ENCODE measurements around the gene FDXR. TPM values are rescaled to one million over a fixed set of nuclear protein-coding genes. Genes with fewer than 3 reads are reported as not detected.
A peak's percentile ranks its signal among the peaks of the same experiment; 100 is the strongest.

The FDXR gene
- total RNA-seq, 1 donor from 2014 or later = 11.2 TPM

- no peak overlapping the region for H3K27ac ChIP-seq
- DNase-seq (no peak), ATAC-seq (no peak)
- peaks cover 20% of the 10 kb centered on the region for H3K4me1 ChIP-seq
- H3K9me3 ChIP-seq = no peaks in the 10 kb centered on the region
- TF ChIP-seq CTCF (IDR thresholded peaks at IDR 0.05) = no peak
- no peak overlapping the region for H3K4me3 ChIP-seq
- intact Hi-C loops (cut with DNase I) = no loop called here
- H3K36me3 ChIP-seq = no peaks in the 10 kb centered on the region
- H3K27me3 ChIP-seq = peaks cover 68% of the 10 kb centered on the region
Observed at GRCh38 chr17:74920306-74920620, 47.5 kb upstream of the FDXR start.

GRCh38 chr17:74919440-74920305, 46.9 kb upstream of the FDXR start:
- TF ChIP-seq CTCF (IDR thresholded peaks at IDR 0.05) = no peak
- DNase-seq = no peak
- H3K27ac ChIP-seq = no peak overlapping the region
- intact Hi-C loops (cut with DNase I) = no loop called here
- no peak overlapping the region for H3K4me3 ChIP-seq
- ATAC-seq = no peak
- no peaks in the 10 kb centered on the region for H3K9me3 ChIP-seq
- peaks cover 19% of the 10 kb centered on the region for H3K4me1 ChIP-seq
- peaks cover 62% of the 10 kb centered on the region for H3K27me3 ChIP-seq
- no peaks in the 10 kb centered on the region for H3K36me3 ChIP-seq

- Histone ChIP-seq H3K4me1 (peaks cover 11% of the 10 kb centered on the region), H3K9me3 (no peaks in the 10 kb centered on the region), H3K27ac (no peak overlapping the region), H3K36me3 (no peaks in the 10 kb centered on the region), H3K27me3 (peaks cover 54% of the 10 kb centered on the region), H3K4me3 (no peak overlapping the region)
- no peak for TF ChIP-seq CTCF (IDR thresholded peaks at IDR 0.05)
- ATAC-seq (no peak), DNase-seq (no peak)
- intact Hi-C loops (cut with DNase I) = no loop called here
Observed at GRCh38 chr17:74918906-74919305, 46.1 kb upstream of the FDXR start.

GRCh38 chr17:74917430-74917829, 44.6 kb upstream of the FDXR start:
- intact Hi-C loops (cut with DNase I) = no loop called here
- Histone ChIP-seq H3K4me3 (no peak overlapping the region), H3K27ac (no peak overlapping the region), H3K9me3 (no peaks in the 10 kb centered on the region), H3K36me3 (no peaks in the 10 kb centered on the region), H3K27me3 (peaks cover 39% of the 10 kb centered on the region), H3K4me1 (no peaks in the 10 kb centered on the region)
- DNase-seq (no peak), ATAC-seq (peak; percentile 48)
- TF ChIP-seq CTCF (IDR thresholded peaks at IDR 0.05) = no peak

- peaks cover 33% of the 10 kb centered on the region for H3K27me3 ChIP-seq
Observed at GRCh38 chr17:74916851-74917199, 44.0 kb upstream of the FDXR start.

More at GRCh38 chr17:74916851-74917199, 44.0 kb upstream of the FDXR start:
- no peak for TF ChIP-seq CTCF (IDR thresholded peaks at IDR 0.05)
- intact Hi-C loops (cut with DNase I) = no loop called here
- H3K27ac ChIP-seq = no peak overlapping the region
- H3K9me3 ChIP-seq = no peaks in the 10 kb centered on the region
- H3K36me3 ChIP-seq = no peaks in the 10 kb centered on the region
- ATAC-seq (no peak), DNase-seq (no peak)
- no peaks in the 10 kb centered on the region for H3K4me1 ChIP-seq
- no peak overlapping the region for H3K4me3 ChIP-seq
